SU-DHL-6 (cell line): Measurements from ENCODE around the gene FRS2.

ENCODE experiments used
- EZH2phosphoT487 ChIP-seq: fragments of 200-600 bp; sonication (generic), shearing (Covaris generic); conservative IDR thresholded peaks from 2 replicates; pipeline ENCODE4 v1.6.1; 2018; ENCODE audit warnings: mild to moderate bottlenecking, antibody characterized with exemption, low read length, moderate library complexity, mixed read lengths
- TF ChIP-seq, protein P1 (sequence below): fragments of 200-600 bp; sonication (generic); IDR thresholded peaks from one replicate; pipeline ENCODE4 v1.5.1; 2017; ENCODE audit warnings: antibody characterized with exemption, mild to moderate bottlenecking, low read length, moderate library complexity; ENCODE audit not compliant: insufficient read depth, poor library complexity, severe bottlenecking

DNA sequence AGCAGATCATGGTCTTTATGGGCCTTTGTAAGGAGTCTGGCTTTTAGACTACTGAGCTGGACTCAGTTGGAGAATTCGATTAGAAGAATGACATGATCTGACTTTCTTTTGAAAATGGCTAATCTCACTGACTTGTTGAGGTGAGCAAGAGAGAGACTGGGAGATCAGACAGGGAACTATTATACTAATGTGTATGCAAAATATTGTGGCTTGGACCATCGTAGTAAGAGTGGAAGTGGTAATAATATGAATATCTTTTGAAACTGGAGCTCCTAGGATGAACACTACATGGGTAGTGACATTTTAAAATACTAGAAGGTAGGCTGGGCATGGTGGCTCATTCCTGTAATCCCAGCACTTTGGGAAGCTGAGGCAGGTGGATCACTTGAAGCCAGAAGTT lies 58.8 kb downstream of the FRS2 start:
- TF ChIP-seq, protein P1, sequence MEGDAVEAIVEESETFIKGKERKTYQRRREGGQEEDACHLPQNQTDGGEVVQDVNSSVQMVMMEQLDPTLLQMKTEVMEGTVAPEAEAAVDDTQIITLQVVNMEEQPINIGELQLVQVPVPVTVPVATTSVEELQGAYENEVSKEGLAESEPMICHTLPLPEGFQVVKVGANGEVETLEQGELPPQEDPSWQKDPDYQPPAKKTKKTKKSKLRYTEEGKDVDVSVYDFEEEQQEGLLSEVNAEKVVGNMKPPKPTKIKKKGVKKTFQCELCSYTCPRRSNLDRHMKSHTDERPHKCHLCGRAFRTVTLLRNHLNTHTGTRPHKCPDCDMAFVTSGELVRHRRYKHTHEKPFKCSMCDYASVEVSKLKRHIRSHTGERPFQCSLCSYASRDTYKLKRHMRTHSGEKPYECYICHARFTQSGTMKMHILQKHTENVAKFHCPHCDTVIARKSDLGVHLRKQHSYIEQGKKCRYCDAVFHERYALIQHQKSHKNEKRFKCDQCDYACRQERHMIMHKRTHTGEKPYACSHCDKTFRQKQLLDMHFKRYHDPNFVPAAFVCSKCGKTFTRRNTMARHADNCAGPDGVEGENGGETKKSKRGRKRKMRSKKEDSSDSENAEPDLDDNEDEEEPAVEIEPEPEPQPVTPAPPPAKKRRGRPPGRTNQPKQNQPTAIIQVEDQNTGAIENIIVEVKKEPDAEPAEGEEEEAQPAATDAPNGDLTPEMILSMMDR: no peak
- no peak for TF ChIP-seq EZH2phosphoT487
